OCI-M2 (cell line): ENCODE results near the gene LDB2.

Experiments
- DNase-seq: peaks from one replicate; lab custom pipeline; 2025; ENCODE audit not compliant: unreplicated experiment; lab: John Stamatoyannopoulos, UW

LDB2 gene

GRCh38 chr4:16607241-16608066, 291.0 kb downstream of the LDB2 start:
- no peak for DNase-seq

GRCh38 chr4:16606691-16607090, 291.8 kb downstream of the LDB2 start:
- no peak for DNase-seq

- DNase-seq, result no peak
These were observed 295.3 kb downstream of the LDB2 start for GRCh38 chr4:16603178-16603577.

DNA sequence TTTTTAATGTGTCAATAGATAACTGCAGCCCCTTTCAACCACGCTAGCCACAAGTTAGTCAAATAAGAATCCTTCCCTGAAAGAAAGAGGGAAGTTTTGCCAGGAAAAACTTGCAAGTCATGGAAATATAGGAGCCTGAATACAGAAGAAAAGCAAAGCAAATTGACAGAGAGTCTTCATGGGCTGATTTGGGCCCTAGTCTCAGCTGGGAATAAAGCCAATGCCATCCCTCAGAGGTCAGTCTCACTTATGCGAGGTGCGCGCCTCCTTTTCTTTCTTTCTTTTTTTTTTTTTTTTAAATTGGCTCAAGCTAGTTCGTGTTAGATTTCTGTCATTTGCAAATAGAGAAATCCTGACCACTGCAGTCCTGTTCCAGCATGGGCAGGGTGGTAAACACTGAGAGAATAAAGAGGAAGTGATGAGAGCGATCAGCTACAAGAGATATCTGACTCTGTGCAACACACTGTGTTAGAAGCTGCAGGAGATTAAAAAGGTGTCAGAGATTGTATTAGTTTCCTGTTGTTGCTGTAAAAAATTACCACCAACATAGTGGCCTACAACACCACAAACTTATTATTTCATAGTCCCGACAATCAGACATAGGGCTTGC, 299.7 kb downstream of the LDB2 start:
- no peak for DNase-seq

GRCh38 chr4:16597845-16598596, 300.4 kb downstream of the LDB2 start:
- no peak for DNase-seq

DNA sequence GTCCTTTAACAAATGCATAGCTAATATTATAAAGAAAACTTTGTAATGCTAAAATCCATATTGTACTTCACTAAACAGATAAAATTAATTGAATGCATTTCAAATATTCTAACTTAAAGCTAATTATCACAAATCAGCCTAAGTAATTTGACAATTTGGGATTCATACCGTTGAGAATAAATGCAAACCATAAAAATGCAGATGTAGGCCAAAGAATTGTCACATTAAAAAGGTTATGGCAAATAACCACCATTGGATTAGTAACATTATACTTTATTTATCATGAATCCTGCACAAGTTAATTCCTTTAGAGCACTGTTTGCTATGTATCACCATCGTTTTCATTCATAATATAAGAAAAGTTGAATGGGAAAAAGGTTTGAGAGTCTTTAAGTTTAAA, 301.0 kb downstream of the LDB2 start:
- DNase-seq, result no peak

- DNase-seq, result no peak
These were observed 302.2 kb downstream of the LDB2 start for GRCh38 chr4:16596267-16596666.

- DNase-seq, result no peak
These were observed 304.3 kb downstream of the LDB2 start for GRCh38 chr4:16594128-16594527.

GRCh38 chr4:16593386-16593785, 305.1 kb downstream of the LDB2 start:
- DNase-seq, result no peak

GRCh38 chr4:16591272-16591826, 307.1 kb downstream of the LDB2 start:
- no peak for DNase-seq

- no peak for DNase-seq
These were observed 307.6 kb downstream of the LDB2 start for GRCh38 chr4:16590797-16591196.

GRCh38 chr4:16588651-16589050, 309.8 kb downstream of the LDB2 start:
- no peak for DNase-seq

- no peak for DNase-seq
These were observed 310.3 kb downstream of the LDB2 start for GRCh38 chr4:16588149-16588548.

DNA sequence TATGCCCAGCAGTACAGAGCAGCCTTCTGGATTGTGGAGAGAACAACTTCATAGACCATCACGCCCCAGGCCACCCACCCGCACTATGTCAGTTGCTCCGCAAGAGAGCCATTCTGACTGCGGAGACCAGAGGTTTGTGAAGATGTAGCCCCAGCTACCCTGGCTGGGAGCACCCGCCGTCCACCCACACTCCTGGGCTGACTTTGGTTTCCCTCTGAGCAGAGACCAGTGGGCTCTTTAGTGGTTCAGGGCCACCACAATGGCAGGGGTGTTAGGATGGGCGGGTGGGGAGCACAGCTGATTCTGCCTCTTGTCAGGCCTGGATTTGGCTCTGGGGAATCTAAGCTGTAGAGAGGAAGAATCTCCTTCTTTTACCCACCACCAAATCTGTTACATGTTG, 313.4 kb downstream of the LDB2 start:
- DNase-seq, result no peak

DNA sequence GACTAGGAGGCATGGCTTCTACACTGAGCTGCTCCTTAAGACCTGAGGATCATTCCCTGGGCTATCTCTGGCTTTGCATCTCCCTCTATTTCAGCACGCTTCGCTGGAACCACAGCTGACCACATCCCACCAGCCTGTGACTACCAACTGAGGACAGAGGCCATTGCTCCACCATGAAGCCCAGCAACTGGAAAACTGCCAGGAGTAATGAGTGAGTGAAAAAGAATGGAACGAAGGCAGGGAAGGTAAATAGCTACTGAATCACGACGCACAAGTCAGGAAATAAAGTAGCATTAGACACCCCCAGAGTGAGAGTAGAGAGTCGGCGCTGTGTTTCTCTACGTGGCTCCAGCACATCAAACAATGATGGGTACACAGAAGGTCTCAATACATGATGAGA, 314.7 kb downstream of the LDB2 start:
- no peak for DNase-seq

DNA sequence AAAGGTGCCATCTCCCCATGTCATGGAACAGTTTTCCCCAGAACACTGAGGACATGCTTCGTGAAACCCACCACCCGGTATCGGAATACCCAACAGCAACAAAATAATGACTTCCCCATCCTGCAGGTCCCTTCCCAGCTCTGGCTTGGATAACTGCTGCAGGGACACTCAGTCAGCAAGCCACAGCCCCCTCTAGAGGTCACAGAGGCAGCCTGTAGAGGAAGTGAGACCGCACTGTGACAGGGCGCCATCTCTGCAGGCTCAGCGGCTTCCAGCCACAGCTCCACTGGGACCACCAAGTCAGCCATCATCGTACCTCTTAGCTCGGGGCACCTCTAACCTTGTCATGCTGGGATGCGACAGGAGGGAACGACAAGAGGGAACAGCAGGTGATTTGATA, 315.9 kb downstream of the LDB2 start:
- DNase-seq, result no peak

DNA sequence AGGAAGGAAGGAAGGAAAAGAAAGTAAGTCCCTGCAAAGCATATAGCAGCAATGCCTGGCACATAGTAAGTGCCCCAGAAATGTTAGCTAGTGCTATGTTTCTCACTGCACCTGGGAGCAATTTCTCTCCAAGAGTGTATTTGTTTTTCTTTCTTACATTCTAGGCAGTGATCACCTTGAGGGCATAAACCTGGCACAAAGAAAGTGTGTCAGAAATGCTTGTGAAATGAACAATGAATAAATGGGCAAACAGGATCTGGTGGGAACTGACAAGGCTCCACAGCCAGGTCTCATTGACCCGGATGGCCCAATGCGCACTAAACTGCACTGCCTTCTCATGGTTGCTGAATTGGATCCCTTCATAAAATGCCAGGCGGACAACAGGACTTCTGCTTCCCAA, 316.4 kb downstream of the LDB2 start:
- no peak for DNase-seq

DNA sequence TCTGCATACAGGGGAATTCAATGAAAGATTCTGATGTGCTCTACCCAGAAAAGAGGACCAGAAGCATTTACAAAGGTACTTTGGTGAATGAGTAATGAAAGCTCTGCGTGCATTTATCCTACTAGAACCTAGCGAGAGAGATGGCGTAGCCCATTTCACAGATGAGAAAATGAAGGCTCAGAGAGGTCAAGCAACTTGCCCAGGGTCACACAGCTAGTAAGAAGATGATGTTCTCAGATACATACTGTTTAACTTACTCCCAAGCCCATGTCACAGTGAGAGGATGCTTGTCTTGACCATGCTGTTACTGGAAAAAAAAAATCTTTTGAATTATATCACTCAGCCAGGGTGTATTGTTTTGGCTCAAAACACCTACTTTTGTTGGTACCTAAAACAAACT, 317.3 kb downstream of the LDB2 start:
- no peak for DNase-seq

GRCh38 chr4:16580514-16580913, 317.9 kb downstream of the LDB2 start:
- no peak for DNase-seq

GRCh38 chr4:16579866-16580265, 318.6 kb downstream of the LDB2 start:
- DNase-seq, result no peak

- no peak for DNase-seq
These were observed 321.3 kb downstream of the LDB2 start for GRCh38 chr4:16577177-16577576.

DNA sequence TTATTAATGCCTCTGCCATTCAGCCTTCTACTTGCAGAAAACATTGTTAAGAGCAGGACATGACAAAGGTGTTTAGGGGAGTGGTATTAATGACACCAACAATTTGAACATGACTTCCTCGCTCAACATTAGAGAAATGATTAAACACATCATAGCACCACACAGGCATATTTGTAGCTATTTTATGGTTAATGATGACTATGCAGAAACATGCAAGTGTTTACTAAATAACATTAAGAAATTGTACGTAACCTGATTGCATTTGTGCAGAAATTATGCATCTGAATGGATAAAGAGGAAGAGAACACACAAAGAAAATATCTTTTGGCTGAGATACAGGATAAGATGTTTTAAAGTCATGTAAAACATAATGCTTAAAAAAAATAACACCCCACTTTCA, 323.5 kb downstream of the LDB2 start:
- no peak for DNase-seq
